DMS153 treated with DMSO at 0.1 percent for 48 hours (cell line): Measurements from ENCODE around the gene CTTNBP2NL.

Source experiments
- DNase-seq: peaks from one replicate; lab custom pipeline; 2025; ENCODE audit not compliant: unreplicated experiment; lab: John Stamatoyannopoulos, UW

The CTTNBP2NL gene

DNA sequence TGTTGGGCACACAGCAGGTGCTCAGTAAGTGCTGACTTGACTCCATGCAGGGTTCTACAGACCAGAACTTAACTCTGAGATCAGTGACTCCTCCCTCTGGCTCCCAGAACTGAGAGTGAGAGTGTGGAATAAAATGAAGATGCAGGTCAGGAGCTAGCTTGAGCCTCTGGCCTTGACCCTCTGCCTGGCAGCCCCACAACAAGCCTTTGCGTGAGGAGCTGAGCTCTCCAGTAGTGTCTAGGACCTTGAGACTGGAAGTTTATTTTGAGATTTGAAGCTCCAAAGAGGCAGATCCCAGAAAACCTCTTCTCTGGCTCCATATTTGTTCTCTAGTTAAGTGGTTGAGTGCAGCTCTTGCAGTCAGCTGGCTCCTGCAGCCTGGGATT lies 109.4 kb downstream of the CTTNBP2NL start:
- no peak for DNase-seq

DNA sequence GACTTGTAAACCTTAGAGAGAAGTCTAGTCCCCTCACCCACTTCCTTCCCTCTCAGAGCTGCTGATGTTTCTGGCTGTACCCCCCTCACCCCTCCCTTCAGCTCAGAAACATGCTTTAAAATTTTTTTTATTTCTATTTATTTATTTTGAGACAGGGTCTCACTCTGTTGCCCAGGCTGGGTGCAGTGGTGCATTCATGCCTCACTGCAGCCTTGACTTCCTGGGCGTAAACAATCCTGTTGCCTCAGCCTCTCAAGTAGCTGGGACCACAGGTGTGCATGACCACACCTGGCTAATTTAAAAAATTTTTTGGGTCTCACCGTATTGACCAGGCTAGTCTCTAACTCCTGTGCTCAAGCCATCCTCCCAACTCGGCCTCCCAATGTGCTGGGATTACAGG lies 109.9 kb downstream of the CTTNBP2NL start:
- no peak for DNase-seq

DNA sequence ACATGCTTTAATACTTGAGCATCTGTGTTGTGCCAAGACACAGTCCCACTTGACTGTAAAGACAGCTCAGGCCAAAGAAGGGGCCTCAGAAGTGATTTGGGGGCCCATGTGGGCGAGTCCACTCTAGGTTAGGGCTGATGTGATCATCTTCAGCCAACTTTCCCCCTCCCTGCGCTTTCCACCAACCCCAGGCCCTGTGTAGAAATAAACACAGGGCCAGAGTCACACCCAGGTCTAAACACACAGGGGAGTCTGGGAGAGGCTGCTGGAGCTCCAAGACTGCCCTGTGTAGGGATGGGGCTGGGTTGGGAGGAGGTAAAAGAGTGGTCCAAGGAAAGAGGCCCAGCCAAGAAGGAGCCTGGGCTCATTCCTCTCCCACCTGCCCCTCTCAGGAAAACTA lies 110.3 kb downstream of the CTTNBP2NL start:
- no peak for DNase-seq

DNA sequence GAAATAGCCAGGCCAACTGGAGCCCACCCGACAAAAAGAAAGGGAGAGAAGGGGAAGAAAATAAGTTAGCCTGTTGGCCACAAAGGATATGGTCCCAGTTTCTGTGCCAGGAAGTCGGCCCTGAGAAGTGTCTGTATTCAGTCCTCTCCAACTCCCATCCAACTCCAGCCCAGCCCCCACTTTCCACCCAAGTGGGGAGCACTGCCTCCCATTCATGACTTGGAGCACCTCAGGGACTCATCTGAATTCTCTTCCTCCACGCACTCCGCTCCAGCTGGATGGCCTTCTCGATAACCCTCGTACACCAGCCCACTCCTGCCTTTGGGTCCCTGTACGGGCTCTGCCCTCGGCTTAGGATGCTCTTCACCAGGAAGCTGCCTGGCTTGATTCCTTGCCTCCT lies 110.7 kb downstream of the CTTNBP2NL start:
- no peak for DNase-seq

- no peak for DNase-seq
Observed at GRCh38 chr1:112507336-112507735, 111.3 kb downstream of the CTTNBP2NL start.

DNA sequence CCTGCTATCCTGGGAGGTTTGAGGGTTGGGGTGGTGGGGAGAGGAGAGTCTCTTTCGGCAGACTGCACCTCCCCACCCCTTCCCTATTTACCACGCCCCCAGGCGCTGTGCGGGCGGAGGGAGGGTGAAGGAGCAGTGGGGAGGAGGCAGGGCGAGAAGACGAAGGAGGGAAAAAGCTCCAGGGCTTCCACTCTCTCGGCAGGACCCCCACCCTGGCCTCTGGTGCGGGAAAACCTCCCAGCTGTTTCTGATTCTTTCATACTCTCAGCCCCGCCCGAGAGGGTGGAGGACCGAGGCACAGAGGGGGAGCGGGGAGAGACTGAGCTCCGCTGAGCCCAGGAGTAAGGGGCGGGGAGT lies 111.9 kb downstream of the CTTNBP2NL start:
- no peak for DNase-seq

GRCh38 chr1:112508278-112509004 lies 112.4 kb downstream of the CTTNBP2NL start, which contains the start of gene WNT2B:
TSS of gene WNT2B (plus strand) at chr1:112508965. CDS start at chr1:112509263, 298 bp downstream.
- no peak for DNase-seq

GRCh38 chr1:112509005-112509659 lies 113.1 kb downstream of the CTTNBP2NL start:
- no peak for DNase-seq

GRCh38 chr1:112509660-112510178 lies 113.7 kb downstream of the CTTNBP2NL start:
- DNase-seq, result no peak

GRCh38 chr1:112510340-112510739 lies 114.3 kb downstream of the CTTNBP2NL start:
- no peak for DNase-seq
